ENCODE measurements around the gene NOBOX. TPM values are rescaled to one million over a fixed set of nuclear protein-coding genes. Genes with fewer than 3 reads are reported as not detected.

NOBOX gene
- total and polyA plus RNA-seq, 2 donors from 2014 or later = not detected

DNA sequence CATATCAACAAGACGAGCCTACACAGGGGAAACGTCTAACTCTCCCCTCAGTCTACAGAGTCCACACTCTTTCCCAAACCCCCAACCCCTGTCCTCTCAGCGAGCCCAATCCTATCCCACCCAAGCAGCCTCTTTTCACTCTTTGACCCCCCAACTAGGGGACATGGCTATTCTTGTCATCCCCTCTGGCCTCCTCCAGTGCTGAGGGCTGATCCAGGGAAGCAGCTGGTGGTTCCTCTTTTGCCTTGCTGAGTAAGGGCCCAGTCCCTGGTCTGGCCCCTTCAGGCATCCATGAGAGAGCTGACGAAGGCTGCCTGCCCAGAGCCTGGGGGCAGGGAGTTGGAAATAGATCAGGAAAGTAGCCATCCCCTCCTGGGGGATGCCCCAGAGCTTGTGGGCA is 6.4 kb downstream of the NOBOX start:
- DNase-seq (no peak), FAIRE-seq (no peak)
- Histone ChIP-seq H3K36me3 (ENCODE audit: control insufficient read depth in 2 of 3, insufficient read depth in 3 of 3, low read length in 3 of 3) (no peaks in the 10 kb centered on the region), H3K9me3 (ENCODE audit: control insufficient read depth in 2 of 3, insufficient read depth in 1 of 3, low read length in 3 of 3) (no peaks in the 10 kb centered on the region), H3K4me1 (ENCODE audit: control insufficient read depth in 2 of 3, insufficient read depth in 2 of 3, low read depth in 1 of 3, low read length in 3 of 3) (no peaks in the 10 kb centered on the region), H3K9ac (ENCODE audit: low read length in 3 of 3) (no peak overlapping the region), H3K27ac (ENCODE audit: low read depth in 2 of 2, low read length in 2 of 2) (no peak overlapping the region), H3K4me3 (ENCODE audit: low read length in 3 of 3) (no peak overlapping the region), H3K27me3 (ENCODE audit: control insufficient read depth, insufficient read depth, low read length) (no peaks in the 10 kb centered on the region)
- intact Hi-C loops (cut with DNase I) = no loop called here
- TF ChIP-seq, protein P1, sequence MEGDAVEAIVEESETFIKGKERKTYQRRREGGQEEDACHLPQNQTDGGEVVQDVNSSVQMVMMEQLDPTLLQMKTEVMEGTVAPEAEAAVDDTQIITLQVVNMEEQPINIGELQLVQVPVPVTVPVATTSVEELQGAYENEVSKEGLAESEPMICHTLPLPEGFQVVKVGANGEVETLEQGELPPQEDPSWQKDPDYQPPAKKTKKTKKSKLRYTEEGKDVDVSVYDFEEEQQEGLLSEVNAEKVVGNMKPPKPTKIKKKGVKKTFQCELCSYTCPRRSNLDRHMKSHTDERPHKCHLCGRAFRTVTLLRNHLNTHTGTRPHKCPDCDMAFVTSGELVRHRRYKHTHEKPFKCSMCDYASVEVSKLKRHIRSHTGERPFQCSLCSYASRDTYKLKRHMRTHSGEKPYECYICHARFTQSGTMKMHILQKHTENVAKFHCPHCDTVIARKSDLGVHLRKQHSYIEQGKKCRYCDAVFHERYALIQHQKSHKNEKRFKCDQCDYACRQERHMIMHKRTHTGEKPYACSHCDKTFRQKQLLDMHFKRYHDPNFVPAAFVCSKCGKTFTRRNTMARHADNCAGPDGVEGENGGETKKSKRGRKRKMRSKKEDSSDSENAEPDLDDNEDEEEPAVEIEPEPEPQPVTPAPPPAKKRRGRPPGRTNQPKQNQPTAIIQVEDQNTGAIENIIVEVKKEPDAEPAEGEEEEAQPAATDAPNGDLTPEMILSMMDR (IDR thresholded peaks at IDR 0.05; ENCODE audit: borderline replicate concordance, extremely low read depth, insufficient read depth) = no peak

DNA sequence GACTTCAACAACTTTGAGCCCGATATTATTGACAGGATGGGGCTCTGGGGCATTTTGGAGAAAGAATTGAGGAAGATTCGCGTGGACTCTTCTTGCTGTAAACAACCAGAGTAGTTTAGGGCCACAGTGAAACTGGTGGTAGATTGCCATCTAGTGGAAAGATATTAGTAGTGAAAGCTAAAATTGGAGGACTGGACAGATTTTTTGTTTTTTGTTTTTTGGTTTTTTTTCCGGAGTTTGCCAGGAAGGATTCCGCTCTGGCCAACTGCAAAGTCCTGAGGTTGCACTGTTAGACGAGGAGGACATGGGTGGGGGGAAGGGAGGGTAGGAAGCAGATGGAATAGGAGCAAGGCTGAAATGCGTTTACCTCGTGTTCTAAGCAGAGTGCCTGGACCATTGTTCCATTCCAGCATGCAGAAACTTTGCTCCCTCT is 11.7 kb downstream of the NOBOX start:
- TF ChIP-seq, protein P1 (IDR thresholded peaks at IDR 0.05; ENCODE audit: borderline replicate concordance, extremely low read depth, insufficient read depth) = peak; percentile 68
- peak; percentile 17 for FAIRE-seq
- DNase-seq = peak in 3 of 5 donors; percentile 31 to 85 (median 79)
- Histone ChIP-seq H3K27me3 (ENCODE audit: control insufficient read depth, insufficient read depth, low read length) (no peaks in the 10 kb centered on the region), H3K36me3 (ENCODE audit: control insufficient read depth in 2 of 3, insufficient read depth in 3 of 3, low read length in 3 of 3) (no peaks in the 10 kb centered on the region), H3K27ac (ENCODE audit: low read depth in 2 of 2, low read length in 2 of 2) (no peak overlapping the region), H3K4me1 (ENCODE audit: control insufficient read depth in 2 of 3, insufficient read depth in 2 of 3, low read depth in 1 of 3, low read length in 3 of 3) (no peaks in the 10 kb centered on the region), H3K9me3 (ENCODE audit: control insufficient read depth in 2 of 3, insufficient read depth in 1 of 3, low read length in 3 of 3) (no peaks in the 10 kb centered on the region), H3K4me3 (ENCODE audit: low read length in 3 of 3) (peak overlapping the region; percentile 21 to 39 (median 28)), H3K9ac (ENCODE audit: low read length in 3 of 3) (peak overlapping the region in 2 of 3 donors; percentile 36 to 41)
- intact Hi-C loops (cut with DNase I) = no loop called here

GRCh38 chr7:144391014-144391413 is 12.5 kb downstream of the NOBOX start:
- TF ChIP-seq, protein P1 (IDR thresholded peaks at IDR 0.05; ENCODE audit: borderline replicate concordance, extremely low read depth, insufficient read depth) = no peak
- FAIRE-seq (no peak), DNase-seq (no peak)
- Histone ChIP-seq H3K4me3 (ENCODE audit: low read length in 3 of 3) (no peak overlapping the region), H3K9ac (ENCODE audit: low read length in 3 of 3) (no peak overlapping the region), H3K4me1 (ENCODE audit: control insufficient read depth in 2 of 3, insufficient read depth in 2 of 3, low read depth in 1 of 3, low read length in 3 of 3) (no peaks in the 10 kb centered on the region), H3K9me3 (ENCODE audit: control insufficient read depth in 2 of 3, insufficient read depth in 1 of 3, low read length in 3 of 3) (no peaks in the 10 kb centered on the region), H3K27ac (ENCODE audit: low read depth in 2 of 2, low read length in 2 of 2) (no peak overlapping the region), H3K27me3 (ENCODE audit: control insufficient read depth, insufficient read depth, low read length) (no peaks in the 10 kb centered on the region), H3K36me3 (ENCODE audit: control insufficient read depth in 2 of 3, insufficient read depth in 3 of 3, low read length in 3 of 3) (no peaks in the 10 kb centered on the region)
- intact Hi-C loops (cut with DNase I) = no loop called here

GRCh38 chr7:144390481-144390880 is 13.0 kb downstream of the NOBOX start:
- Histone ChIP-seq H3K27ac (ENCODE audit: low read depth in 2 of 2, low read length in 2 of 2) (no peak overlapping the region), H3K9ac (ENCODE audit: low read length in 3 of 3) (no peak overlapping the region), H3K27me3 (ENCODE audit: control insufficient read depth, insufficient read depth, low read length) (no peaks in the 10 kb centered on the region), H3K4me1 (ENCODE audit: control insufficient read depth in 2 of 3, insufficient read depth in 2 of 3, low read depth in 1 of 3, low read length in 3 of 3) (no peaks in the 10 kb centered on the region), H3K36me3 (ENCODE audit: control insufficient read depth in 2 of 3, insufficient read depth in 3 of 3, low read length in 3 of 3) (no peaks in the 10 kb centered on the region), H3K4me3 (ENCODE audit: low read length in 3 of 3) (no peak overlapping the region), H3K9me3 (ENCODE audit: control insufficient read depth in 2 of 3, insufficient read depth in 1 of 3, low read length in 3 of 3) (no peaks in the 10 kb centered on the region)
- TF ChIP-seq, protein P1 (IDR thresholded peaks at IDR 0.05; ENCODE audit: borderline replicate concordance, extremely low read depth, insufficient read depth) = no peak
- DNase-seq (peak in 1 of 5 donors; percentile 26), FAIRE-seq (no peak)
- intact Hi-C loops (cut with DNase I) = no loop called here
